ENCODE measurements around the gene ZNF512B.

ZNF512B gene

GRCh38 chr20:64005394-64005793 is 35.7 kb upstream of the ZNF512B start:
- H3K36me3 ChIP-seq (replicated peaks; ENCODE audit: low read depth, low read length) = peaks cover 46% of the 10 kb centered on the region
- TF ChIP-seq EZH2phosphoT487 (IDR thresholded peaks at IDR 0.05; ENCODE audit: low read depth) (no peak), CTCF (IDR thresholded peaks at IDR 0.05; ENCODE audit: low read depth, low read length) (no peak)
- H3K4me3 ChIP-seq (ENCODE audit: low read length) = no peak overlapping the region
- H3K4me1 ChIP-seq (ENCODE audit: low read length) = peaks cover 1% of the 10 kb centered on the region; the same call in 1 of the 2 replicates
- no peaks in the 10 kb centered on the region for H3K27me3 ChIP-seq (ENCODE audit: low read depth, low read length)
- no peaks in the 10 kb centered on the region for H3K9me3 ChIP-seq (ENCODE audit: insufficient read depth, low read length)
- no peak overlapping the region for H3K27ac ChIP-seq (ENCODE audit: low read length)
- H3K4me2 ChIP-seq (ENCODE audit: low read length) = no peak overlapping the region
- H4K20me1 ChIP-seq (ENCODE audit: insufficient read depth, low read length) = peaks cover 12% of the 10 kb centered on the region; the same call in 1 of the 2 replicates
- peaks cover 5% of the 10 kb centered on the region; the same call in 1 of the 2 replicates for H3K79me2 ChIP-seq (ENCODE audit: low read length)
- no peak overlapping the region for H2AFZ ChIP-seq (ENCODE audit: low read depth, low read length)
- no peak overlapping the region for H3K9ac ChIP-seq (ENCODE audit: low read length)

DNA sequence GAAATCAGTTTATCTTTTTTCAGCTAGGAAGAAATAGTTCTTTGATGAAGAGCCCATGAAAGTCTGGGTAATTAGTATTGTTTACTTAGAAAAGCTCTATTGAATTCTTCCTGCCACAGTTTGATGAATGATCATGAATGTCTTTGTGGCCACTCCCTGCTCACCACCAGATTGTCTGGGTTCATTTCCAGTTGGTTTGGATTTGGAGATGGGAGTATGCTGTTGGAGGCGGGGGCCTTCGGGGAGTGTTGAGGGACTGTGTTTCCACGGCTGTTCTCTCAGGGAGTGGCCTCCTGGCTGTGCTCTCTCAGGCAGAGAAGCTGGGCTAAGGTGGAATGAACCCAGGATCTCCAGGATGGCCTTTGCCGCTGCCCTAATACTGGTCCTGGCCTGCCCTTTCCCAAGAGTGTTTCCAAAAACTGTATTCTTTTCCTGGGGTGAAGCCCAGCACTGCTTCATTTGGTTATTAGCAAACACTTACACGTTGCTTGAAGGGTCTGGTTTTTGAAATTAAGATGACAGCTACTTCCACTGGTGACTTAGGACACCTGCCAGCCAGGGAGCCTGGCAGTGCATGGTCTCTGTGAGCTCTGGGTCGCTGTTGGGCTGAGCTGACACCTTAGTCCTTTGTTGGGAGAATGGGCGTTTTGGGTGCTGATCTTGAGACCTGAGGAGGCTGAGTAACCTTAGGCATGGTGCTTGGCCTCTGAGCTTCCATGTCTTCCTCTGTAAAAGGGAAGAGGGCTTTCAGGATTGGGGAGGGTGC is 34.4 kb upstream of the ZNF512B start:
- 0 out of 2 replicates have a peak, but pooled peaks cover 4% of the 10 kb centered on the region for H4K20me1 ChIP-seq (ENCODE audit: insufficient read depth, low read length)
- H3K27ac ChIP-seq (ENCODE audit: low read length) = no peak overlapping the region
- H3K9ac ChIP-seq (ENCODE audit: low read length) = no peak overlapping the region
- H3K4me1 ChIP-seq (ENCODE audit: low read length) = no peaks in the 10 kb centered on the region
- H3K4me2 ChIP-seq (ENCODE audit: low read length) = no peak overlapping the region
- no peak overlapping the region for H2AFZ ChIP-seq (ENCODE audit: low read depth, low read length)
- H3K36me3 ChIP-seq (replicated peaks; ENCODE audit: low read depth, low read length) = peaks cover 44% of the 10 kb centered on the region
- H3K9me3 ChIP-seq (ENCODE audit: insufficient read depth, low read length) = no peaks in the 10 kb centered on the region
- no peak overlapping the region for H3K4me3 ChIP-seq (ENCODE audit: low read length)
- no peaks in the 10 kb centered on the region for H3K27me3 ChIP-seq (ENCODE audit: low read depth, low read length)
- H3K79me2 ChIP-seq (ENCODE audit: low read length) = peaks cover 5% of the 10 kb centered on the region; the same call in 1 of the 2 replicates
- TF ChIP-seq CTCF (IDR thresholded peaks at IDR 0.05; ENCODE audit: low read depth, low read length) (no peak), EZH2phosphoT487 (IDR thresholded peaks at IDR 0.05; ENCODE audit: low read depth) (no peak)

- Histone ChIP-seq H3K4me2 (ENCODE audit: low read length) (no peak overlapping the region), H3K79me2 (ENCODE audit: low read length) (no peaks in the 10 kb centered on the region), H3K9me3 (ENCODE audit: insufficient read depth, low read length) (no peaks in the 10 kb centered on the region), H3K4me1 (ENCODE audit: low read length) (no peaks in the 10 kb centered on the region), H2AFZ (ENCODE audit: low read depth, low read length) (no peak overlapping the region), H3K27me3 (ENCODE audit: low read depth, low read length) (no peaks in the 10 kb centered on the region), H3K4me3 (ENCODE audit: low read length) (no peak overlapping the region), H3K36me3 (replicated peaks; ENCODE audit: low read depth, low read length) (peaks cover 46% of the 10 kb centered on the region), H3K27ac (ENCODE audit: low read length) (no peak overlapping the region), H4K20me1 (ENCODE audit: insufficient read depth, low read length) (0 out of 2 replicates have a peak, but pooled peaks cover 4% of the 10 kb centered on the region), H3K9ac (ENCODE audit: low read length) (no peak overlapping the region)
- TF ChIP-seq EZH2phosphoT487 (IDR thresholded peaks at IDR 0.05; ENCODE audit: low read depth) (no peak), CTCF (IDR thresholded peaks at IDR 0.05; ENCODE audit: low read depth, low read length) (no peak)
Measured at GRCh38 chr20:64001607-64002011, 31.9 kb upstream of the ZNF512B start.

DNA sequence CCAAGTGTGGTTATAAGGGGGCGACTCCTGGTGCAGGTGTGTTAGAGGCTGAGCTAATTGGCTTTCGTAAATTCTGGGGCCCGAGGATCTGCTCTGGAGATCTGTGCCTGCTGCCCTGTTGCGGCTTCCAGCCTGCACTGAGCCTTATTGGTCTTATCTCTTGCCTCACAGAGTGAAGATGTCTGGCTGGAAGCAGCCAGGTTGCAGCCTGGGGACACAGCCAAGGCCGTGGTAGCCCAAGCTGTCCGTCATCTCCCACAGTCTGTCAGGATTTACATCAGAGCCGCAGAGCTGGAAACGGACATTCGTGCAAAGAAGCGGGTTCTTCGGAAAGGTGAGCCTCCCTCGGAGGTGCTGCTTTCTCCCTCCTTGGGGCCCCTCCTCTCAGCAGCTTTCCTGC is 31.2 kb upstream of the ZNF512B start:
- Histone ChIP-seq H2AFZ (ENCODE audit: low read depth, low read length) (no peak overlapping the region), H3K27me3 (ENCODE audit: low read depth, low read length) (no peaks in the 10 kb centered on the region), H3K36me3 (replicated peaks; ENCODE audit: low read depth, low read length) (peaks cover 49% of the 10 kb centered on the region), H3K9ac (ENCODE audit: low read length) (no peak overlapping the region), H3K27ac (ENCODE audit: low read length) (no peak overlapping the region), H3K4me2 (ENCODE audit: low read length) (no peak overlapping the region), H3K4me3 (ENCODE audit: low read length) (no peak overlapping the region), H3K4me1 (ENCODE audit: low read length) (no peaks in the 10 kb centered on the region), H3K9me3 (ENCODE audit: insufficient read depth, low read length) (no peaks in the 10 kb centered on the region), H4K20me1 (ENCODE audit: insufficient read depth, low read length) (0 out of 2 replicates have a peak, but pooled peaks cover 4% of the 10 kb centered on the region), H3K79me2 (ENCODE audit: low read length) (no peaks in the 10 kb centered on the region)
- TF ChIP-seq EZH2phosphoT487 (IDR thresholded peaks at IDR 0.05; ENCODE audit: low read depth) (no peak), CTCF (IDR thresholded peaks at IDR 0.05; ENCODE audit: low read depth, low read length) (no peak)

Data from OCI-LY3 (cell line).